HCT116 (cell line): Measurements from ENCODE around the gene RHOD.

Experiments
- JUND ChIP-seq: IDR thresholded peaks from 2 replicates; pipeline ENCODE4 v1.6.1; 2012
- TF ChIP-seq, protein P1 (sequence below), 3 experiments: fragments of 200-600 bp in 1 of 3; sonication (generic) in 1 of 3; IDR thresholded peaks in 2 of 3; conservative IDR thresholded peaks in 1 of 3; 2 replicates each; pipeline ENCODE4 v1.5.1; 2012 to 2017; ENCODE audit warnings: low read depth in 2 of 3, low read length in 2 of 3, antibody characterized with exemption in 1 of 3, borderline replicate concordance in 1 of 3, control low read depth in 1 of 3, mild to moderate bottlenecking in 1 of 3, mixed read lengths in 1 of 3, mixed run types in 1 of 3, moderate library complexity in 1 of 3; ENCODE audit not compliant: insufficient read depth in 1 of 3
- TF ChIP-seq, protein P2 (sequence below): IDR thresholded peaks from 2 replicates; pipeline ENCODE4 v1.6.1; 2012

DNA sequence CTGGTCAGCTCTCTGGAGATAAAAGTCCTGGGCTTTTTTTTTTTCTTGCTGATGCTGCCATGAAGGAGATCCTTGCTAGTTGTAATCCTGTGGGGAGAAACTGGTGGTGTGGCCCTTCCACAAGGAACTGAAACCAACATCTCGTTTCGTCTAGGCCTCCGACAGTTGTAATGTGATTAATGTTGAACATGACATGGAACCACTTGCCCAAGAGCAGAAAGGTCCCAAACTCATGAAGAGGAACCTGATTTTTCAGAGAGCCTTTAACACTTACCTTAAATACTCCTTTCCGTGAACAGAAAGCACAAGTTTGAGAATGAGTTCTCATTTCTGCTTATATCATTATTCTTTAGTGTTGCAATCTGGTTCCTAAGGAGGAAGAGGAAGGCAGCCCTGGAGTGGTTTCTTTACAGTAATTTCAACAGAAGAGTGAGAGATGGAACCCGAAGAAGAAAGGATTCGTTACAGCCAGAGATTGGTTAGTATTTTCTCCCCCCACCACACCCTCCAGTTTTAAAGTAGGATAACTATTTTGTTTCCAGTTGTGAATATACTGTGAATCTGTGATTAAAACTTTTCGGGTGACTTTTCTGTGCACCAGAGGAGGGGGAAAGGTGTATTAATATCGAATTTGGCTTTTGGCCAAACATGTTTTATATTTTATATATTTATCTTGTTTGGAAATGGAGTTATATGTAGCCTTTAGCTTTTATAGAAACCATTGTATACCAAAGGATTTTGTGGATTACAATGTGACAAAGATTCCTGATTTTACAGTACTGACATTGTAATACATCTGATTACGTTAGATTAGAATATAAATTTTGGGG, 64.4 kb downstream of the RHOD start:
- no peak for TF ChIP-seq JUND
- TF ChIP-seq, protein P1, sequence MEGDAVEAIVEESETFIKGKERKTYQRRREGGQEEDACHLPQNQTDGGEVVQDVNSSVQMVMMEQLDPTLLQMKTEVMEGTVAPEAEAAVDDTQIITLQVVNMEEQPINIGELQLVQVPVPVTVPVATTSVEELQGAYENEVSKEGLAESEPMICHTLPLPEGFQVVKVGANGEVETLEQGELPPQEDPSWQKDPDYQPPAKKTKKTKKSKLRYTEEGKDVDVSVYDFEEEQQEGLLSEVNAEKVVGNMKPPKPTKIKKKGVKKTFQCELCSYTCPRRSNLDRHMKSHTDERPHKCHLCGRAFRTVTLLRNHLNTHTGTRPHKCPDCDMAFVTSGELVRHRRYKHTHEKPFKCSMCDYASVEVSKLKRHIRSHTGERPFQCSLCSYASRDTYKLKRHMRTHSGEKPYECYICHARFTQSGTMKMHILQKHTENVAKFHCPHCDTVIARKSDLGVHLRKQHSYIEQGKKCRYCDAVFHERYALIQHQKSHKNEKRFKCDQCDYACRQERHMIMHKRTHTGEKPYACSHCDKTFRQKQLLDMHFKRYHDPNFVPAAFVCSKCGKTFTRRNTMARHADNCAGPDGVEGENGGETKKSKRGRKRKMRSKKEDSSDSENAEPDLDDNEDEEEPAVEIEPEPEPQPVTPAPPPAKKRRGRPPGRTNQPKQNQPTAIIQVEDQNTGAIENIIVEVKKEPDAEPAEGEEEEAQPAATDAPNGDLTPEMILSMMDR (IDR thresholded peaks at IDR 0.05 in 2 of 3, conservative IDR thresholded peaks at IDR 0.05 in 1 of 3; ENCODE audit: borderline replicate concordance in 1 of 3, insufficient read depth in 1 of 3, low read depth in 2 of 3, low read length in 2 of 3) = no peak
- TF ChIP-seq, protein P2, sequence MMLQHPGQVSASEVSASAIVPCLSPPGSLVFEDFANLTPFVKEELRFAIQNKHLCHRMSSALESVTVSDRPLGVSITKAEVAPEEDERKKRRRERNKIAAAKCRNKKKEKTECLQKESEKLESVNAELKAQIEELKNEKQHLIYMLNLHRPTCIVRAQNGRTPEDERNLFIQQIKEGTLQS = no peak
